Gastrocnemius medialis (tissue), 4 donors: ENCODE data around the gene DSN1. TPM values are rescaled to one million over a fixed set of nuclear protein-coding genes. Genes with fewer than 3 reads are reported as not detected.

Experiments
- ATAC-seq, 2 donors: fragments of 150-250 bp; one replicate each; pipeline ENCODE4 v1.9.1; 2016
- DNase-seq, 2 donors: peaks; one replicate each; pipeline ENCODE4 v3.0.0-alpha.2; 2019
- H3K27ac ChIP-seq, 4 donors: fragments of 200-600 bp; sonication (generic); 1 replicate in 1 of 4; 2 replicates in 3 of 4; pipeline ENCODE4 v1.5.1; 2016 to 2018; ENCODE audit warnings: mild to moderate bottlenecking in 2 of 4, moderate library complexity in 1 of 4
- H3K27me3 ChIP-seq, 3 donors: fragments of 200-600 bp; sonication (generic) in 2 of 3; 1 replicate in 1 of 3; 2 replicates in 2 of 3; pipeline versions ENCODE4 v1.5.1 to v1.6.0; 2016 to 2019; ENCODE audit warnings: mild to moderate bottlenecking in 1 of 3, moderate library complexity in 1 of 3
- H3K36me3 ChIP-seq, 2 donors: fragments of 200-600 bp; sonication (generic) in 1 of 2; one replicate each; pipeline ENCODE4 v1.5.1; 2017 to 2018
- H3K4me1 ChIP-seq, 2 donors: fragments of 200-600 bp; sonication (generic) in 1 of 2; one replicate each; pipeline ENCODE4 v1.5.1; 2016 to 2017; ENCODE audit warnings: mild to moderate bottlenecking in 2 of 2
- H3K4me3 ChIP-seq, 4 donors: fragments of 200-600 bp; sonication (generic) in 3 of 4; 1 replicate in 1 of 4; 2 replicates in 3 of 4; pipeline ENCODE4 v1.5.1; 2016 to 2019; ENCODE audit warnings: mild to moderate bottlenecking in 2 of 4
- H3K9me3 ChIP-seq, 3 donors: fragments of 200-600 bp; sonication (generic) in 2 of 3; 1 replicate in 1 of 3; 2 replicates in 2 of 3; pipeline ENCODE4 v1.5.1; 2016 to 2019
- CTCF ChIP-seq, 5 experiments: fragments of 450-650 bp in 3 of 5; fragments of 200-600 bp in 2 of 5; sonication (generic) in 2 of 5; IDR thresholded peaks in 4 of 5; conservative IDR thresholded peaks in 1 of 5; 1 replicate in 4 of 5; 2 replicates in 1 of 5; pipeline ENCODE4 v1.5.1; 2016 to 2019; ENCODE audit warnings: antibody characterized with exemption in 5 of 5, mild to moderate bottlenecking in 3 of 5, moderate library complexity in 3 of 5
- POLR2A ChIP-seq, 2 donors: fragments of 450-650 bp; IDR thresholded peaks; one replicate each; pipeline ENCODE4 v1.6.1; 2017; ENCODE audit warnings: antibody characterized with exemption in 2 of 2, mild to moderate bottlenecking in 2 of 2, moderate library complexity in 2 of 2
- in situ Hi-C, 4 donors: fragments of 200-750 bp; cut with MboI; loops; one replicate each; pipeline versions ENCODE4 v1.15.0 to v1.8.0; 2017; ENCODE audit warnings: low sequenced_read_pairs in 4 of 4
- intact Hi-C: fragments of 100-400 bp; cut with DNase I; formaldehyde crosslinking; loops from one replicate; pipeline ENCODE4 v1.15.1; 2023; ENCODE audit warnings: low total_unique reads
- total RNA-seq, 4 donors: library from RNA; depleted of rRNA; stranded (reverse); fragments of >200 nt; gene quantifications; one replicate each; pipeline versions ENCODE4 v1.1.0 to v1.2.3, GENCODE V29; 2016

DSN1 gene
- total RNA-seq, 4 donors from 2014 or later: 3.2 to 6.3 (median 5.2) TPM

- ATAC-seq: peak; percentile 66 to 77
- intact Hi-C loops: no loop called here
- H3K27ac ChIP-seq: peak overlapping the region in 1 of 4 donors; percentile 58
Measured at GRCh38 chr20:36703530-36703929, 70.0 kb downstream of the DSN1 start.

More at GRCh38 chr20:36703530-36703929, 70.0 kb downstream of the DSN1 start:
- in situ Hi-C loops: no loop called here
- peaks cover 0 to 4% of the 10 kb centered on the region in 2 donors for H3K4me1 ChIP-seq
- no peaks in the 10 kb centered on the region for H3K36me3 ChIP-seq
- H3K9me3 ChIP-seq: no peaks in the 10 kb centered on the region
- H3K27me3 ChIP-seq: no peaks in the 10 kb centered on the region
- DNase-seq: no peak
- no peak overlapping the region for H3K4me3 ChIP-seq
- TF ChIP-seq POLR2A (IDR thresholded peaks at IDR 0.05) (no peak), CTCF (IDR thresholded peaks at IDR 0.05 in 4 of 5, conservative IDR thresholded peaks at IDR 0.05 in 1 of 5) (no peak)

Other genes starting within 250 kb of the DSN1 start
- 10 to 100 TPM in 3 of 4 donors, 1 to 10 TPM in 1; 7.3 to 59.4 (median 20.8) TPM for gene MYL9, start 232.2 kb downstream of the DSN1 start, total RNA-seq
- gene TGIF2, start 200.2 kb downstream of the DSN1 start, total RNA-seq: 1 to 10 TPM; 1.4 to 3.9 (median 1.4) TPM
- gene RAB5IF, start 168.0 kb downstream of the DSN1 start, total RNA-seq: 100 to 1,000 TPM; 215 to 768 (median 545) TPM
- gene SLA2, start 127.6 kb downstream of the DSN1 start, total RNA-seq: not detected
- 10 to 100 TPM in 3 of 4 donors, 1 to 10 TPM in 1; 6.7 to 24.9 (median 13.2) TPM for gene NDRG3, start 27.7 kb downstream of the DSN1 start, total RNA-seq
- gene TLDC2, start 102.4 kb upstream of the DSN1 start, total RNA-seq: not detected
- gene SAMHD1, start 177.9 kb upstream of the DSN1 start, total RNA-seq: 10 to 100 TPM; 37.5 to 84.1 (median 69.4) TPM